ENCODE measurements around the gene HSPA1L.
A peak's percentile ranks its signal among the peaks of the same experiment; 100 is the strongest.
"Not testable (repeated sequence)": the region's sequence is repeated elsewhere in the genome, so short reads cannot be mapped to it uniquely, and the experiment has no call there.

HSPA1L gene

DNA sequence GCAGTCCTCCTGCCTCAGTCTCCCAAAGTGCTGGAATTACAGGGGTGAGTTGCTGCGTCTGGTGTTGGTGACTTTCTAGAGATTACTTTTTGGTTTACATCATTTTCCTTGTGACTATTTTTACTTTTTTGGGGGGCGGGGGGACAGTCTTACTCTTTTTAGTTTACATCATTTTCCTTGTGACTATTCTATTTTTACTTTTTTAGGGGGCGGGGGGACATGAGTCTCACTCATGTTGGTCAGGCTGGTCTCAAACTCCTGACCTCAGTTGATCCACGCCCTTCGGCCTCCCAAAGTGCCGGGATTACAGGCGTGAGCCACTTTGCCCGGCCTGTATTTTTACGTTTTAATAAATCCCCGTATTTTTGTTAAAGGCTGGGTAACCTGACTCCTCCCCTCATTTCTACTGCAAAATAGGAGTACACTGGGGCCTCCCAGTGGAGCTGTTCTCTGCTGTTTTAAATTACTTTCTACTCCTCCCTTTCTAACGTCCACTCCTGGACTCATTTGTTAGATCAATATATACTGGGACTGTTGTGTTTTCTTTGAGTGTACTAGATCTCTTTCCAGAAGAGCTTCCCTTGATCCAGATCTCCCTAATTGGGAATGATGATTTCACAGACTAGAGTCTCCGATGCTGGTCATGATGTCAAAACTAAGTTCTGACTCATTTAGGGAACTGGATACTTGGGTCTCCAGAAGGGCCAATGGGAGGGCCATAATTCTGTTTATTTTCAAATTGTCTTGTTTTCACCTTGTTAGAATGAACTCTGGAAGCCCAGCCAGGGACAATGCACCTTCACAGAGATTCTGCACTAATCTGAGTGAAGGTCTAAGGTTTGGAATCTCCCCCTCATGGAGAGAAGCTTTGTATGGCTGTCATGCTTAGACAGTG, 21.6 kb upstream of the HSPA1L start:
- peak in 1 of 2 experiments; percentile 29 for DNase-seq

DNA sequence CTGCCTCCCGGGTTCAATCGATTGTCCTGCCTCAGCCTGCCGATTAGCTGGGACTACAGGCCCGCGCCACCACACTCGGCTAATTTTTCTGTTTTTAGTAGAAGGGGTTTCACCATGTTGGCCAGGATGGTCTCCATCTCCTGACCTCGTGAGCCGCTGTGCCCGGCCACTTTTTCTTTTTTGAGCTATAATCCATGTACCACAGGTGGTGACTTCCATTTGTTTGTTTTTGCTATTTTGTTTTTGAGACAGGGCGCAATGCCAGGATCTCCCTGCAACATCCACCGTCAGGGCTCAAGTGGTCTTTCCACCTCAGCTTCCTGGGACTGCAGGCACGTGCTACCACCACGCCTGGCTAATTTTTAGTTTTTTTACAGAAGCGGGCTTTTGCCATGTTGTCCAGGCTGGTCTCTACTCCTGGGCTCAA, 21.0 kb upstream of the HSPA1L start:
- no peak for DNase-seq

DNA sequence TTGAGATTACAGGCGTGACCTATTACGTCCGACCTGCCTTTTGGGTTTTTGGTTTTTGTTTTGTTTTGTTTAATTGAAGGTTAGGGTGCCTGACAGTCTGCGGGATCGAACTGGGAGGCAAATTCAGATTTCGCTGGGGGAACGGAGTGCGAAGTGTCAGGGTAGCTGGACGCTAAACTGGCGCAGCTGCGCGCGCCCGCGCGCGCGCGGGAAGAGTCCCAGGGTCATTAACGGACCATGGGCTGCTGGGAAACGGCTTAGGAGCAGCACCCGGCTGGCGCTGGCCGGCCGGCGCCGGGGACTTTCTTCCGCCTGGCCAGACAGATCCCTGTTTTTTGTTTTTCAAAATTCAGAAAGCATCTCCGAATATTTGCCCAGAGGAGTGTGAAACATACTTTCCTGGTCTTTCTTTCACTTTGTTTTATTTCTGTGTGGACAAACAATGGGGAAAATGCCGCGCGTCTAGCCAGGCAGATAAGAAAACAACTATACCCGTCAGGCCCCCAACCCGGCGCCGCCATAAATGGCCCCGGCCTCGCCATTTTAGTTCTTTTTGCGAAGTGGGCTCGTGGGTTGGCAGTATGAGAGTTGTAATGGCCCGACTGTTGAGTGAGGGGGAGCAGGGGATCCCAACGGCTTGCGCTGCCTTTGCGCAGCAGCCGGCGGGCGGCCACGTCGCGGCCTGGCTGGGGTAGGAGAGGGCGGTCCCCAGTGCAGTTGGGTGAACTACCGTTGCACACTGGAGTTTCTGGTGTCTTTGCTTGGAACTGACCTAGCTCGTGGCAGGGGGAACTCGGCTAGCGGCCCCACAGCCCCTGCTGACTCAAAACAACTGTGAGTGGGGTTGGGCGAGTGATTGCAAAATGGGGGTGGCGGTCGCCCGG, 19.5 kb upstream of the HSPA1L start:
- DNase-seq: peak; percentile 92 to 93

DNA sequence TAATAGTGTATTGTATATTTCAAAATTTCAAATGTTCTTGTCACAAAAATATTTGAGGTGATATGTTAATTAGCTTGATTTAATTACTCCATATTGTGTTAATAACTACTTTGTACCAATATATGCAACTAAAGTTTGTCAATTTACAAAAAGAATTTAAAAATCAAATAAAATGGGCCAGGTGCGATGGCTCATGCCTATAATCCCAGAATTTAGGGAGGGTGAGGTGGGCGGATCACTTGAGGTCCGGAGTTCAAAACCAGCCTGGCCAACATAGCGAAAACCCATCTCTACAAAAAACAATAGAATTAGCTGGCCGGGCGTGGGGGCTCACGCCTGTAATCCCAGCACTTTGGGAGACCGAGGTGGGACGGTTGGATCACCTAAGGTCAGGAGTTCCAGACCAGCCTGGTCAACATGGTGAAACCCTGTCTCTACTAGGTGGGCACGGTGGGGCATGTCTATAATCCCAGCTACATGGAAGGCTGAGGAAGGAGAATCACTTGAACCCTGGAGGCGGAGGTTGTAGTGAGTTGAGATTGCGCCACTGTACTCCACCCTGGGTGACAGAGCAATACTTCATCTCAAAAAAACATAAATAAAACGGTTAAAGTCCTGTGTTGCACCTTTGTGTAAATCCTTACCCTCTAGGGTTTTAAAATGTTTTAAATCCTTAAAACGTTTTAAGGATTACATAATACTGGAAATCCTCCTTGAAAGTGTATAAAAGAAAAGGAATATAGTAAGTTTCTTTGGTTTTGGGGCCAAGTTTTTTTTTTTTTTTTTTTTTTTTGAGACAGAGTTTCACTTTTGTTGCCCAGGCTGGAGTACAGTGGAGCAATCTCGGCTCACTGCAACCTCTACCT, 16.5 kb upstream of the HSPA1L start:
- no peak for DNase-seq

DNA sequence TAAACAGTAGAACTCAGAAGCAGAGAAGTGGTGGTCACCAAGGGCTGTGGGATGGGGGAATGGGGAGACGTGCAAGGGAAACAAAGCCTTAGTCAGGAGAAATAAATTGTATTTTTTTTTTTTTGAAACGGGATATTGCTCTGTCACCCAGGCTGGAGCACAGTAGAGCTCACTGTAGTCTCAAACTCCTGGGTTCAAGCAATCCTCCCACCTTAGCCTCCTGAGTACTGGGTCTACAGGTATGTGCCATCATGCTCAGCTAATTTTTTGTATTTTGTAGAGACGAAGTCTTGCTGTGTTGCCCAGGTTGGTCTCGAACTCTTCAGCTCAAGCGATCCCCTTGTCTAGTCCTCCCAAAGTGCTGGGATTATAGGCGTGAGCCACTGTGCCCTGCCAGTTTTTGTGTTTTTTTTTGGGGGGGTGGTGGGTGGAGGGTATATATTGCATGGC, 15.8 kb upstream of the HSPA1L start:
- no peak for DNase-seq

DNA sequence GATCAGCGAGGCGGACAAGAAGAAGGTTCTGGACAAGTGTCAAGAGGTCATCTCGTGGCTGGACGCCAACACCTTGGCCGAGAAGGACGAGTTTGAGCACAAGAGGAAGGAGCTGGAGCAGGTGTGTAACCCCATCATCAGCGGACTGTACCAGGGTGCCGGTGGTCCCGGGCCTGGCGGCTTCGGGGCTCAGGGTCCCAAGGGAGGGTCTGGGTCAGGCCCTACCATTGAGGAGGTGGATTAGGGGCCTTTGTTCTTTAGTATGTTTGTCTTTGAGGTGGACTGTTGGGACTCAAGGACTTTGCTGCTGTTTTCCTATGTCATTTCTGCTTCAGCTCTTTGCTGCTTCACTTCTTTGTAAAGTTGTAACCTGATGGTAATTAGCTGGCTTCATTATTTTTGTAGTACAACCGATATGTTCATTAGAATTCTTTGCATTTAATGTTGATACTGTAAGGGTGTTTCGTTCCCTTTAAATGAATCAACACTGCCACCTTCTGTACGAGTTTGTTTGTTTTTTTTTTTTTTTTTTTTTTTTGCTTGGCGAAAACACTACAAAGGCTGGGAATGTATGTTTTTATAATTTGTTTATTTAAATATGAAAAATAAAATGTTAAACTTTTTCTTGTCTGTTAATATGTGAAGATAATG, 14.7 kb upstream of the HSPA1L start:
- DNase-seq: peak; percentile 66 to 72

DNA sequence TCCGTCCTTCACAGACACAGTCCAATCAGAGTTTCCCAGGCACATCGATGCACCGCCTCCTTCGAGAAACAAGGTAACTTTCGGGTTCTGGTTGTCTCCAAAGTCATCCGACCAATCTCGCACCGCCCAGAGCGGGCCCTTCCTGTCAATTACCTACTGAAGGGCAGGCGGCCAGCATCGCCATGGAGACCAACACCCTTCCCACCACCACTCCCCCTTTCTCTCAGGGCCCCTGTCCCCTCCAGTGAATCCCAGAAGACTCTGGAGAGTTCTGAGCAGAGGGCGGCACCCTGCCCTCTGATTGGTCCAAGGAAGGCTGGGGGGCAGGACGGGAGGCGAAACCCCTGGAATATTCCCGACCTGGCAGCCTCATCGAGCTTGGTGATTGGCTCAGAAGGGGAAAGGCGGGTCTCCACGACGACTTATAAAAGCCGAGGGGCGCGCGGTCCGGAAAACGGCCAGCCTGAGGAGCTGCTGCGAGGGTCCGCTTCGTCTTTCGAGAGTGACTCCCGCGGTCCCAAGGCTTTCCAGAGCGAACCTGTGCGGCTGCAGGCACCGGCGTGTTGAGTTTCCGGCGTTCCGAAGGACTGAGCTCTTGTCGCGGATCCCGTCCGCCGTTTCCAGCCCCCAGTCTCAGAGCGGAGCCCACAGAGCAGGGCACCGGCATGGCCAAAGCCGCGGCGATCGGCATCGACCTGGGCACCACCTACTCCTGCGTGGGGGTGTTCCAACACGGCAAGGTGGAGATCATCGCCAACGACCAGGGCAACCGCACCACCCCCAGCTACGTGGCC, 12.4 kb upstream of the HSPA1L start, which contains the start of gene HSPA1B:
Gene HSPA1B (plus strand): TSS at position 453 of the 794 bp plus-strand sequence. CDS start 213 bp downstream, at position 666.
- DNase-seq: no peak

DNA sequence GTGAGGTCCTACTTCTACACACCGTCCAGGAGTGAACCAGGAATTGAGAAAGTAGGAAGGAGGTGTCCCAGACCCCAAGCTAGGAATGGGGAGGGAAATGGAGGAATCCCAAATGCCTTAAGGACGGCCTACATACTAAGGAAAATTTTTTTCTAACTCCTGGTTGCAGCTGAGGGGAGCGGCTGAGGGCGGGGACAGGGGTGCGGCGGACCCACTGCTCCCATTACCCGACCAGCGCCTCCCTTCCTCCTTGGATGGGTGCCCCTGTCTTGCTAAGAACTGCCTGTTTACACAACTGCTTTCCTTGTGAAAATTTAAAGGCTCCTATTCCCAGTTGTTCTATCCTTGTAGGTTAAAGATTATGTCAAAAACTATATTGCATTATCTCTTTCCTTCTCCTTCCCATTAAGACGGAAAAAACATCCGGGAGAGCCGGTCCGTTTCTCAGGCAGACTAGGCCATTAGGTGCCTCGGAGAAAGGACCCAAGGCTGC, 11.8 kb upstream of the HSPA1L start:
- no peak for DNase-seq

DNA sequence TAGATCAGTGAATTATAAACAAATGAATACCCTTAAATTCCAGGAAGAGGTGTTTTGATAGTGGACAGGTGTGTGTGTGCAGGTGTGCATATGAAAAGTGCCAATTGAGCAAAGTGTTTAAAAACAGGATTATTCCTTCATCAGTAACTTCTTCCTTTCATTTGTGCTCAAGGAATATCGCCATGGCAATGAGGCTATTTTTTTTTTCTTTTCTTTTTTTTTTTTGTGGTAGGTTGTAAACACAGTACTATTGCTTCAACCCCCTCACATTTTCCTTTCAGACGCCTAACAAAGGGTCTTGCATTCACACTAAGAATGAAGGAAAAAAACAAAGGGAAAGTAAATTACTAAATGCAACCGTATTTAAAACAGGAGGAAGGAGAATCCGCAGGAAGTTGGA, 10.5 kb upstream of the HSPA1L start:
- no peak for DNase-seq

DNA sequence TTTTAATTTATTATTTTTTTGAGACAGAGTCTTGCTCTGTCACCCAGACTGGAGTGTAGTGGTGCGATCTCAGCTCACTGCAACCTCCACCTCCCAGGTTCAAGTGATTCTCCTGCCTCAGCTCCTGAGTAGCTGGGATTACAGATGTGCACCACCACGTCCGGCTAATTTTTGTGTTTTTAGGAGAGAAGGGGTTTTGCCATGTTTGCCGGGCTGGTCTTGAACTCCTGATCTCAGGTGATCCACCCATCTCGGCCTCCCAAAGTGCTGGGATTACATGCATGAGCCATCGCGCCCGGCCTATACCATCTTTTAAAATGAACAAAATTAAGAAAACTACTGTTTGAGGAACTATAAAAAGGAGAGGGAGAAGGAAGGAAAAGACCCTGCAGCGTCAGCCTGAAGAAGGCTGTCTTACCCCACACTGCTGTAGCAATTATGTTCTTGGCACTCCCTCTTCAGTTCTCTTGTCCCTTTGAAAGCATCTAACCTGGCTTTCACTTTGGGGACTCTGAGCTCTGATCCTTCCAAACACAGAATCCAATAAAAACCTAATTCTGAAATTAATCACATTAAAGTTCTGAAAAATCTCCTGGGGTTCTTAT, 8.6 kb upstream of the HSPA1L start:
- not testable (repeated sequence) for DNase-seq

DNA sequence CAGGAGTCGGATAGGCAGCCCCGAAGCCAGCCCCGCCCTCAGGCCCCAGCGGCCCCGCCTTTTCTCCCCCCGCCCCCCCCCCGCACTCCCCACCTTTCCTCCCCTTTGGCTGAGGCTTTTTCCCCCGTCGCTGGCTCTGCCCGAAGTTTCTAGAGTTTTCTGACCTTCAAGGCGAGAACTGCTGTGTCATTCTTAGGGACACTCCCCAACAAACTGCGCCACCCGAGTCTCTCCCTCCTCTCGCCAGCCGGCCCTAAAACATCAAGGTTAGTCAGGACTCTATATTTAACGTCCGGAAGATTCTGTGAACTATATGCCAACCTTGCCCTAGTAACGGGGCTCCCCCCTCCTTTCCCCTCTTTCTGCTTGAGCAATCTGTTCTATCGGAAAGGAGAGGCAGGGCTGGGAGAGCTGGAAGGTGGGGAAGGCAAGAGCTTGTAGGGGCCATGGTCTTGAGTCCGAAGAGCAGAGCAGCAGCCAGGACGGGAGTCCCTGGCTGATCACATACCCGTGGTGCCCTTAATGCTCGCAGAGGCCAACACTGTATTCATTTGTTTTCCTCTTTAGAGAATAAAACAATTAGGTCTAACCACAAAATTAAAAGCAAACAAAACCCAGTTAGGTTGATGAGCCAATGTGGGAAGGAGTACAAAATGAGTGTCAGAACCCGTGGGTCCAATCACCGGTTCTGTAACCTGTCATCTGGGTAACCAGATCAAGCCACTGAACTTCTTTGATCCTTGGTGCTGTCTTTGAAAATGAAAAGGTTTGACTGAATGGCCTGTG, 7.1 kb upstream of the HSPA1L start:
- peak; percentile 88 to 93 for DNase-seq

DNA sequence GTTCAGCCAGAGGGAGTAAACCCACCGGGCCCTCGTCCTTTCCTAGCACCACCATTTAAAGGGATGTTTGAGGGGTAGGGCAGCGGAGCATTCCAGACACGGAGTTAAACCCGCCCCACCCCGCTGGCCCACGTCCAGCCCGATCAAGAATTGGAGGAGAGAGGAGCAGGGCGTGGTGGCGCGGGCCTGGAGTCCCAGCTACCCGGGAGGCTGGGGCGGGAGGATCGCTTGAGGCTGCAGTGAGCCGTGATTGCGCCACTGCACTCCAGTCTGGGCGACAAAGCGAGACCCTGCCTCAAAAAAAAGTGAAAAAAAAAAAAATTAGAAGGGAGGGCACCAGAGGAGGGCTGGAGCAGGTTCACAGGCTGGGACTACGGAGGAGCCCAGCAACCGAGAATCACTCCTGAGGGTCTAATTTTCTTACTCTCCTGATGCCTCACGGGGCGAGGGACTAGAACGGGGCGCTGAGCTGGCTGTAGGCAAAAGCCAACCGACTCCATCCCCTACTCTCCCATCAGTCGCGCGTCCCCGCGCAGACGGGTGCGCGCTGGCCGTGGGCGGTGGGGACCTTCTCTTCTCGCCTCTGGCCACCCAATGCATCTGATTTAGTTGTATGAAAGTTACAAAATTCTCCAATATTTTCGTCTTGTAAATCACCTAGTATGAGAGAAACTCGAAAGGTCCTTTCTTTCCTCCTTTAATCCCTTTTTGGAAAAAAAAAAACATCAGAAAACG, 6.4 kb upstream of the HSPA1L start:
- DNase-seq: peak in 1 of 2 experiments; percentile 77

DNA sequence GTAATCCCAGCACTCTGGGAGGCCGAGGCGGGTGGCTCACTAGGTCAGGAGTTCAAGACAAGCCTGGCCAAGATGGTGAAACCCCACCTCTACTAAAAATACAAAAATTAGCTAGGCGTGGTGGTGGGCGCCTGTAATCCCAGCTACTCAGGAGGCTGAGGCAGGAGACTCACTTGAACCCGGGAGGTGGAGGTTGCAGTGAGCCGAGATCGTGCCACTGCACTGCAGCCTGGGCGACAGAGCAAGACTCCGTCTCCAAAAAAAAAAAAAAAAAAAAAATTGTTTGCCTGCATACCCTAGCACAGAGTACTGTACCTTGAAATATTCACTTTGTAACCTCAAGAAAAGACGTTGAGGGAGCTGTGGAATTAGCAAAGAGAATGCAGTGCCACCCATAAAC, 5.3 kb upstream of the HSPA1L start:
- DNase-seq: not testable (repeated sequence)

DNA sequence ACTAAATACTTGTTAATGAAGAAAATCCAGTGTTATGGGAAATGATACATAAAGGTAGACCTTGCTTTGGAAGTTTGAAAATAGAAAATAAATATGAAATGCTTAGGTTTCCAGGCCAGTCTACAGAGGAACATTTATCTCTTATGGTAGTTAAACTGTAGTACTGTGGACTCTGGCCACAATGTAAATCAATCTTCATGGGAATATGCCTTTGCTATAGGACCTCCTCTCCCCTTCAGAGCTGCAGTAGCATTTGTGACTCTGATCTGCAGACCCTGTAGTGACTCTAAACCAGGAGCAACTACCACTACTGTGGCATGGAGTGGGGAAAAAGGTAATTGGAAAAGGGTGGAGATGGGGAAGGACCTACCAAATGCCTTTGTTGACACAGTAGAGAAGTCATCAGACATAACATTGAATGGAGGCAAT, 4.8 kb upstream of the HSPA1L start:
- no peak for DNase-seq

DNA sequence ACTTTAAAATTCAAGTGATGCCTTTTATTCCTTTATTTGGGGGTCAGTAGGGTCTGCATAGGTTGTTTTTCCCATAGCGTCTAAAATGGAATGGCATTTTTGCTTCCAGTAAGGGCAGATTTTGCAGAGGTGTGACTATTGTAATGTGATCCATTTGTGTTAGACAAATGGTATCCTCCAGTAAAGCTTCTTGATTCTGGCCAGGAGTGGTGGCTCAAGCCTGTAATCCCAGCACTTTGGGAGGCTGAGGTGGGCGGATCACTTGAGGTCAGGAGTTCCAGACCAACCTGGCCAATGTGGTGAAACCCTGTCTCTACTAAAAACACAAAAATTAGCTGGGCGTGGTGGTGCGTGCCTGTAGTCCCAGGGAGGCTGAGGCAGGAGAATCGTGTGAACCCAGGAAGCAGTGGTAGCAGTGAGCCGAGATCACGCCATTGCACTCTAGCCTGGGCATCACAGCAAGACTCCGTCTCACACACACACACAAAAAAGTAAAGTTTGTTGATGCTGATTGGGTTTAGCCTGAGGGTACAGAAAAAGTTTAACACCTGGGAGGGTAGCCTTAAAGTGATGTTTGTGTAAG, 2.9 kb upstream of the HSPA1L start:
- DNase-seq: not testable (repeated sequence)

DNA sequence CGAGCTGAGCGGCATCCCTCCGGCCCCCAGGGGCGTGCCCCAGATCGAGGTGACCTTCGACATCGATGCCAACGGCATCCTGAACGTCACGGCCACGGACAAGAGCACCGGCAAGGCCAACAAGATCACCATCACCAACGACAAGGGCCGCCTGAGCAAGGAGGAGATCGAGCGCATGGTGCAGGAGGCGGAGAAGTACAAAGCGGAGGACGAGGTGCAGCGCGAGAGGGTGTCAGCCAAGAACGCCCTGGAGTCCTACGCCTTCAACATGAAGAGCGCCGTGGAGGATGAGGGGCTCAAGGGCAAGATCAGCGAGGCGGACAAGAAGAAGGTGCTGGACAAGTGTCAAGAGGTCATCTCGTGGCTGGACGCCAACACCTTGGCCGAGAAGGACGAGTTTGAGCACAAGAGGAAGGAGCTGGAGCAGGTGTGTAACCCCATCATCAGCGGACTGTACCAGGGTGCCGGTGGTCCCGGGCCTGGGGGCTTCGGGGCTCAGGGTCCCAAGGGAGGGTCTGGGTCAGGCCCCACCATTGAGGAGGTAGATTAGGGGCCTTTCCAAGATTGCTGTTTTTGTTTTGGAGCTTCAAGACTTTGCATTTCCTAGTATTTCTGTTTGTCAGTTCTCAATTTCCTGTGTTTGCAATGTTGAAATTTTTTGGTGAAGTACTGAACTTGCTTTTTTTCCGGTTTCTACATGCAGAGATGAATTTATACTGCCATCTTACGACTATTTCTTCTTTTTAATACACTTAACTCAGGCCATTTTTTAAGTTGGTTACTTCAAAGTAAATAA, 2.2 kb upstream of the HSPA1L start:
- DNase-seq: peak; percentile 85 to 86

DNA sequence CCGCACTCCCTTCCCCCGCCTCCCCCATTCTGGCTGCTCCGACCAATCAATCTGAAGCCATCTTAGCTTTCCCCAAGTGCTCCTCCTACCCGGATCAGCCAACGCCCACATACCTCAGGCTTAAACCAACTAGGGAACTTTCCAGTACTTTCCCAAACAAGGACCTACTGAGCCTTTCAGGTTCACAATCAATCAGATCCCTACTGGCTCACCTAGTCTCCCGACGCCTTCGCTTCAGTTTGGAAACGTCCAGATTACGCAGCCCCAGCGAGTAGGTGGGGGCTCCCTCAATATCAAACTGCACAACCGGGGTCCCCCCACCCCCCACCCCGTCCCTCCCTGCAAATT, 432 bp downstream of the HSPA1L start:
- no peak for DNase-seq

DNA sequence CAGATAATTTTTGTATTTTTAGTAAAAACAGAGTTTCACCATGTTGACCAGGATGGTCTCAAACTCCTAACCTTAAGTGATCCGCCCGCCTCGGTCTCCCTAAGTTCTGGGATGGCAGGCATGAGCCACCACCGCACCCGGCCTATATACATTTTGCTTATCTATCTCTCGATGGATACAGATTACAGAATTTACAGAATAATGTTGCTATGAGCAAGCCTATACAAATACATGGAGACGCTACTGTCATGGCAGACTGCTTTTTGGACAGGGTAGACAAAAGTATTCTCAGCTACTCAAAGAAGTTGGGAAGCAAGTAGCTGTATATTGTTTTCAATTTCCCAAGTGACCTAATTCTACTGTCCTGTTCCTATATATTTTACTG, 1.6 kb downstream of the HSPA1L start:
- no peak for DNase-seq
